ENCODE measurements around the gene IGSF3.

The IGSF3 gene

GRCh38 chr1:116677474-116678062 lies 10.0 kb upstream of the IGSF3 start:
- TF ChIP-seq, protein P1, sequence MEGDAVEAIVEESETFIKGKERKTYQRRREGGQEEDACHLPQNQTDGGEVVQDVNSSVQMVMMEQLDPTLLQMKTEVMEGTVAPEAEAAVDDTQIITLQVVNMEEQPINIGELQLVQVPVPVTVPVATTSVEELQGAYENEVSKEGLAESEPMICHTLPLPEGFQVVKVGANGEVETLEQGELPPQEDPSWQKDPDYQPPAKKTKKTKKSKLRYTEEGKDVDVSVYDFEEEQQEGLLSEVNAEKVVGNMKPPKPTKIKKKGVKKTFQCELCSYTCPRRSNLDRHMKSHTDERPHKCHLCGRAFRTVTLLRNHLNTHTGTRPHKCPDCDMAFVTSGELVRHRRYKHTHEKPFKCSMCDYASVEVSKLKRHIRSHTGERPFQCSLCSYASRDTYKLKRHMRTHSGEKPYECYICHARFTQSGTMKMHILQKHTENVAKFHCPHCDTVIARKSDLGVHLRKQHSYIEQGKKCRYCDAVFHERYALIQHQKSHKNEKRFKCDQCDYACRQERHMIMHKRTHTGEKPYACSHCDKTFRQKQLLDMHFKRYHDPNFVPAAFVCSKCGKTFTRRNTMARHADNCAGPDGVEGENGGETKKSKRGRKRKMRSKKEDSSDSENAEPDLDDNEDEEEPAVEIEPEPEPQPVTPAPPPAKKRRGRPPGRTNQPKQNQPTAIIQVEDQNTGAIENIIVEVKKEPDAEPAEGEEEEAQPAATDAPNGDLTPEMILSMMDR (conservative IDR thresholded peaks at IDR 0.05; ENCODE audit: low read depth): no peak
- POLR2A ChIA-PET (ENCODE audit: low non-redundant PET): no interaction called here
- CTCF ChIA-PET: interaction anchor here (0.7 to 0.8 kb wide), 2 partner anchors 11 to 47 kb away, joined by 5 to 8 read pairs; no protein-coding TSS in a partner anchor
- DNase-seq (ENCODE audit: low spot score): no peak
- H3K27ac ChIP-seq: no peak overlapping the region

- no peak for DNase-seq (ENCODE audit: low spot score)
- H3K27ac ChIP-seq: no peak overlapping the region
- TF ChIP-seq, protein P1 (conservative IDR thresholded peaks at IDR 0.05; ENCODE audit: low read depth): no peak
- ChIA-PET CTCF (no interaction called here), POLR2A (ENCODE audit: low non-redundant PET) (interaction anchor here (0.6 kb wide), 1 partner anchor 26 kb away, joined by 6 read pairs; no protein-coding TSS in a partner anchor)
These were observed 8.8 kb upstream of the IGSF3 start for GRCh38 chr1:116676291-116676690.

DNA sequence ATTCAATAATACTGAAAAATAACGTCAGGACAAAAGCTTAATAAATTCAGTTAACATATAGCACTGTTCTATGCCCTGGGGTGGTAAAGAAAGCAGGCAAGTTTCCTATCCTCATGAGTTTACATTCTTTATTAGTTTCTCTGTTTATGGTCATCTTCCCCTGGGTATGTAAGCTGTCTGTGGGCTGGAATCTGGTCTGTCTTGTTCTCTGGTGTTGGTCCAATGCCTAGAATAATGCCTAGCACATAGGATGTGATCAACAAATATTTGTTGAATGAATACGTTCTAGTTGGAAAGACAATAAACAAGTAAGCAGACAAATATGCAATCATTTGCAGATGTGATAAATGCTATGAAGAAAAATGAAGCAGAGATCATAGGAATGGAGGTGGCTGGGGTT lies 7.2 kb upstream of the IGSF3 start:
- TF ChIP-seq, protein P1 (conservative IDR thresholded peaks at IDR 0.05; ENCODE audit: low read depth): no peak
- DNase-seq (ENCODE audit: low spot score): no peak
- no peak overlapping the region for H3K27ac ChIP-seq
- POLR2A ChIA-PET (ENCODE audit: low non-redundant PET): no interaction called here
- CTCF ChIA-PET: interaction anchor here (0.6 kb wide), 1 partner anchor 89 kb away, joined by 3 read pairs; no protein-coding TSS in a partner anchor

DNA sequence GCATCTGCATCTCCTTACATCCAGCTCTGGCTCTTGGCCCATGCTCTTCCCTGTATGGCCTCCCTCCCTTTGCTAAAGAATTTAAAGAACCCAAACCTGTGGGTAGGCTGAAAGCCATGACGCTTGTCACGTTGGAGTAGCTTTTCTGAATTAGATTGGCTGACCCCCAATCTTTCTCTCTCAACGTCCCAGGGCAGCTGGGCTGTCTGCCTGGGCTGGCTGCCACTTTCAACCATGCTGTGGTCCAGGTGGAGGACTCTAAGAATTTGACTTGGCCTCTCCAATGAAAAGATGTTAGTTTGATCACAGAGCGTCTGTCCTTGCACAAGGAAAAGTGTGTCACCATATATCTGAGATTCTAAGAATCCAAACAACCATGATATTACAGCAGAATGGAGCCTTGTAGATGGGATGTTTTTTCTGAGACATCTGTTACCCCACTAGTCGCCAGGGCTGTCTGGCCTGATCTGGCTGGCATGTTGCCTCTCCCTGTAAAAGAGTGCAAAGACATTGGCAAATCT lies 6.5 kb upstream of the IGSF3 start:
- no peak overlapping the region for H3K27ac ChIP-seq
- TF ChIP-seq, protein P1 (conservative IDR thresholded peaks at IDR 0.05; ENCODE audit: low read depth): no peak
- DNase-seq (ENCODE audit: low spot score): no peak
- ChIA-PET CTCF (no interaction called here), POLR2A (ENCODE audit: low non-redundant PET) (no interaction called here)

GRCh38 chr1:116671912-116672311 lies 4.4 kb upstream of the IGSF3 start:
- TF ChIP-seq, protein P1 (conservative IDR thresholded peaks at IDR 0.05; ENCODE audit: low read depth): no peak
- CTCF ChIA-PET: interaction anchor here (0.6 kb wide), 1 partner anchor 51 kb away, joined by 3 read pairs; no protein-coding TSS in a partner anchor
- H3K27ac ChIP-seq: no peak overlapping the region
- DNase-seq (ENCODE audit: low spot score): no peak
- POLR2A ChIA-PET (ENCODE audit: low non-redundant PET): no interaction called here

- POLR2A ChIA-PET (ENCODE audit: low non-redundant PET): no interaction called here
- CTCF ChIA-PET: interaction anchor here (0.6 kb wide), 1 partner anchor 51 kb away, joined by 3 read pairs; no protein-coding TSS in a partner anchor
- no peak for DNase-seq (ENCODE audit: low spot score)
- no peak overlapping the region for H3K27ac ChIP-seq
- TF ChIP-seq, protein P1 (conservative IDR thresholded peaks at IDR 0.05; ENCODE audit: low read depth): no peak
These were observed 3.7 kb upstream of the IGSF3 start for GRCh38 chr1:116671072-116671760.

Measured in RWPE1 (cell line).